Neural cell (in vitro differentiated cells): ENCODE data around the gene AGBL5.

Experiments
- EP300 ChIP-seq: fragments of 450-650 bp; conservative IDR thresholded peaks from 2 replicates; pipeline ENCODE4 v1.6.1; 2014; ENCODE audit warnings: antibody characterized with exemption, mild to moderate bottlenecking, moderate library complexity; ENCODE audit not compliant: poor library complexity, severe bottlenecking
- EZH2 ChIP-seq: fragments of 200-600, 300-800 bp; shearing (Covaris generic), sonication (generic); IDR thresholded peaks from 2 replicates; pipeline ENCODE4 v1.6.1; 2014; ENCODE audit warnings: antibody characterized with exemption, low read length, borderline replicate concordance, mild to moderate bottlenecking; ENCODE audit not compliant: insufficient read depth, poor library complexity, severe bottlenecking
- POLR2AphosphoS5 ChIP-seq: IDR thresholded peaks from 2 replicates; pipeline ENCODE4 v1.6.1; 2012
- SMC3 ChIP-seq: fragments of 450-650 bp; conservative IDR thresholded peaks from 2 replicates; pipeline ENCODE4 v1.6.1; 2014; ENCODE audit warnings: antibody characterized with exemption, mild to moderate bottlenecking, moderate library complexity; ENCODE audit not compliant: poor library complexity
- TF ChIP-seq, protein P1 (sequence below): fragments of 450-650 bp; IDR thresholded peaks from 2 replicates; pipeline ENCODE4 v1.5.1; 2014; ENCODE audit warnings: antibody characterized with exemption, mild to moderate bottlenecking, moderate library complexity; ENCODE audit not compliant: poor library complexity, severe bottlenecking
- TF ChIP-seq, protein P2 (sequence below): IDR thresholded peaks from 2 replicates; pipeline ENCODE4 v1.6.1; 2012; ENCODE audit warnings: borderline replicate concordance

DNA sequence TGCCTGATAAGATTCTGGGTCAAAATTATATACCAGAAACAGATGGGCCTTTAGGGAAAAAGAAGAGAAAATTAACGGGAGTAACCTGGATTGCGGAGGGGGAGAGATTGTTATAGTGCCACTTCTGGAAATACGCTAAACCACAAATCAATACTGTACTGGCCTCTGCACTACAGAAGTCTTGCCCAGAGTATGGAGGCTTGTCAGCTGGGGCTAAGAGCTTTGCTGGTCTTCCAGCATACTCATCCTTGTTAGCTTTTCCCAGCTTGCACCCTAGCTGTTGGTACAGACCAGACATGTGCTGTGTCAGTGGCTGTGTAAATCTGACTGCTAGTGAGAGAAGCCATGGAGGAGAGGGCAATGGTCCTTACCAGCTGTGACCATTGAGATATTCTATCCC lies 8.9 kb downstream of the AGBL5 start:
- TF ChIP-seq, protein P1, sequence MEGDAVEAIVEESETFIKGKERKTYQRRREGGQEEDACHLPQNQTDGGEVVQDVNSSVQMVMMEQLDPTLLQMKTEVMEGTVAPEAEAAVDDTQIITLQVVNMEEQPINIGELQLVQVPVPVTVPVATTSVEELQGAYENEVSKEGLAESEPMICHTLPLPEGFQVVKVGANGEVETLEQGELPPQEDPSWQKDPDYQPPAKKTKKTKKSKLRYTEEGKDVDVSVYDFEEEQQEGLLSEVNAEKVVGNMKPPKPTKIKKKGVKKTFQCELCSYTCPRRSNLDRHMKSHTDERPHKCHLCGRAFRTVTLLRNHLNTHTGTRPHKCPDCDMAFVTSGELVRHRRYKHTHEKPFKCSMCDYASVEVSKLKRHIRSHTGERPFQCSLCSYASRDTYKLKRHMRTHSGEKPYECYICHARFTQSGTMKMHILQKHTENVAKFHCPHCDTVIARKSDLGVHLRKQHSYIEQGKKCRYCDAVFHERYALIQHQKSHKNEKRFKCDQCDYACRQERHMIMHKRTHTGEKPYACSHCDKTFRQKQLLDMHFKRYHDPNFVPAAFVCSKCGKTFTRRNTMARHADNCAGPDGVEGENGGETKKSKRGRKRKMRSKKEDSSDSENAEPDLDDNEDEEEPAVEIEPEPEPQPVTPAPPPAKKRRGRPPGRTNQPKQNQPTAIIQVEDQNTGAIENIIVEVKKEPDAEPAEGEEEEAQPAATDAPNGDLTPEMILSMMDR: no peak
- TF ChIP-seq POLR2AphosphoS5 (no peak), EP300 (no peak), EZH2 (no peak), SMC3 (no peak)
- TF ChIP-seq, protein P2, sequence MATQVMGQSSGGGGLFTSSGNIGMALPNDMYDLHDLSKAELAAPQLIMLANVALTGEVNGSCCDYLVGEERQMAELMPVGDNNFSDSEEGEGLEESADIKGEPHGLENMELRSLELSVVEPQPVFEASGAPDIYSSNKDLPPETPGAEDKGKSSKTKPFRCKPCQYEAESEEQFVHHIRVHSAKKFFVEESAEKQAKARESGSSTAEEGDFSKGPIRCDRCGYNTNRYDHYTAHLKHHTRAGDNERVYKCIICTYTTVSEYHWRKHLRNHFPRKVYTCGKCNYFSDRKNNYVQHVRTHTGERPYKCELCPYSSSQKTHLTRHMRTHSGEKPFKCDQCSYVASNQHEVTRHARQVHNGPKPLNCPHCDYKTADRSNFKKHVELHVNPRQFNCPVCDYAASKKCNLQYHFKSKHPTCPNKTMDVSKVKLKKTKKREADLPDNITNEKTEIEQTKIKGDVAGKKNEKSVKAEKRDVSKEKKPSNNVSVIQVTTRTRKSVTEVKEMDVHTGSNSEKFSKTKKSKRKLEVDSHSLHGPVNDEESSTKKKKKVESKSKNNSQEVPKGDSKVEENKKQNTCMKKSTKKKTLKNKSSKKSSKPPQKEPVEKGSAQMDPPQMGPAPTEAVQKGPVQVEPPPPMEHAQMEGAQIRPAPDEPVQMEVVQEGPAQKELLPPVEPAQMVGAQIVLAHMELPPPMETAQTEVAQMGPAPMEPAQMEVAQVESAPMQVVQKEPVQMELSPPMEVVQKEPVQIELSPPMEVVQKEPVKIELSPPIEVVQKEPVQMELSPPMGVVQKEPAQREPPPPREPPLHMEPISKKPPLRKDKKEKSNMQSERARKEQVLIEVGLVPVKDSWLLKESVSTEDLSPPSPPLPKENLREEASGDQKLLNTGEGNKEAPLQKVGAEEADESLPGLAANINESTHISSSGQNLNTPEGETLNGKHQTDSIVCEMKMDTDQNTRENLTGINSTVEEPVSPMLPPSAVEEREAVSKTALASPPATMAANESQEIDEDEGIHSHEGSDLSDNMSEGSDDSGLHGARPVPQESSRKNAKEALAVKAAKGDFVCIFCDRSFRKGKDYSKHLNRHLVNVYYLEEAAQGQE: no peak
